Measurements from ENCODE around the gene TRPV2. TPM values are rescaled to one million over a fixed set of nuclear protein-coding genes. Genes with fewer than 3 reads are reported as not detected.
A peak's percentile ranks its signal among the peaks of the same experiment; 100 is the strongest.

Gene TRPV2
- total RNA-seq, 1 experiment from 2014 or later: 34.9 TPM

- Histone ChIP-seq H3K27ac (ENCODE audit: low read length) (peak overlapping the region; percentile 34; the same call in 1 of the 2 replicates), H3K36me3 (ENCODE audit: control insufficient read depth, insufficient read depth, low read length) (peaks cover 20% of the 10 kb centered on the region), H3K4me1 (ENCODE audit: control insufficient read depth, insufficient read depth, low read length) (peaks cover 16% of the 10 kb centered on the region), H3K9me3 (ENCODE audit: control insufficient read depth, insufficient read depth, low read depth, low read length) (no peaks in the 10 kb centered on the region), H3K27me3 (ENCODE audit: control insufficient read depth, insufficient read depth, low read length) (no peaks in the 10 kb centered on the region), H3K4me3 (ENCODE audit: low read depth in 2 of 2, low read length in 2 of 2) (no peak overlapping the region)
- no TSS peak for BruUV-seq (replicated peaks)
- intact Hi-C loops (cut with micrococcal nuclease; ENCODE audit: unreplicated experiment): loop anchor here (10.0 kb wide), 1 partner anchor 52 kb away; the partner anchor contains the start of gene UBB
- ChIA-PET CTCF (no interaction called here), POLR2A (interaction anchor here (0.9 kb wide), 1 partner anchor 22 kb away, joined by 3 read pairs; the partner anchor contains the start of gene TRPV2)
- DNase-seq (ENCODE audit: low read depth, low spot score): no peak
- no peak for ATAC-seq
- TF ChIP-seq POLR2AphosphoS5 (IDR thresholded peaks at IDR 0.05; ENCODE audit: low read depth, low read length) (no peak), TCF7L2 (IDR thresholded peaks at IDR 0.05; ENCODE audit: low read depth, low read length) (no peak), CTCF (IDR thresholded peaks at IDR 0.05) (no peak), SIN3A (IDR thresholded peaks at IDR 0.05; ENCODE audit: borderline replicate concordance, insufficient read depth, low read depth, low read length) (no peak), REST (IDR thresholded peaks at IDR 0.05; ENCODE audit: insufficient read depth in 1 of 2, low read depth in 2 of 2, low read length in 1 of 2) (no peak)
- in situ Hi-C loops (cut with HindIII; ENCODE audit: low pct_unique_long_range_greater_than_20kb, low sequenced_read_pairs): no loop called here
These were observed 21.7 kb downstream of the TRPV2 start for GRCh38 chr17:16437083-16437482.

GRCh38 chr17:16438173-16438556, 22.8 kb downstream of the TRPV2 start:
- peak overlapping the region; percentile 91 for H3K27ac ChIP-seq (ENCODE audit: low read length)
- POLR2A ChIA-PET: interaction anchor here (0.6 to 1.4 kb wide), 7 partner anchors 23 to 481 kb away, joined by 3 to 10 read pairs (median 5); partner anchors contain the start of genes TRPV2 and UBB
- H3K27me3 ChIP-seq (ENCODE audit: control insufficient read depth, insufficient read depth, low read length): no peaks in the 10 kb centered on the region
- peaks cover 27% of the 10 kb centered on the region for H3K36me3 ChIP-seq (ENCODE audit: control insufficient read depth, insufficient read depth, low read length)
- in situ Hi-C loops (cut with HindIII; ENCODE audit: low pct_unique_long_range_greater_than_20kb, low sequenced_read_pairs): no loop called here
- TF ChIP-seq TCF7L2 (IDR thresholded peaks at IDR 0.05; ENCODE audit: low read depth, low read length): no peak
- no peak for TF ChIP-seq REST (IDR thresholded peaks at IDR 0.05; ENCODE audit: insufficient read depth in 1 of 2, low read depth in 2 of 2, low read length in 1 of 2)
- TF ChIP-seq CTCF (IDR thresholded peaks at IDR 0.05): no peak
- no peak for TF ChIP-seq SIN3A (IDR thresholded peaks at IDR 0.05; ENCODE audit: borderline replicate concordance, insufficient read depth, low read depth, low read length)
- no peak for TF ChIP-seq POLR2AphosphoS5 (IDR thresholded peaks at IDR 0.05; ENCODE audit: low read depth, low read length)
- no peak for DNase-seq (ENCODE audit: low read depth, low spot score)
- no peaks in the 10 kb centered on the region for H3K9me3 ChIP-seq (ENCODE audit: control insufficient read depth, insufficient read depth, low read depth, low read length)
- TSS peak; percentile 99 for BruUV-seq (replicated peaks)
- H3K4me3 ChIP-seq (ENCODE audit: low read depth in 2 of 2, low read length in 2 of 2): peak overlapping the region; percentile 37 to 60
- H3K4me1 ChIP-seq (ENCODE audit: control insufficient read depth, insufficient read depth, low read length): peaks cover 27% of the 10 kb centered on the region
- CTCF ChIA-PET: interaction anchor here (0.6 to 1.4 kb wide), 4 partner anchors 11 to 1058 kb away, joined by 3 to 6 read pairs (median 4); partner anchors contain the start of genes RASD1 and TRPV2
- intact Hi-C loops (cut with micrococcal nuclease; ENCODE audit: unreplicated experiment): loop anchor here (10.0 kb wide), 1 partner anchor 53 kb away; the partner anchor contains the start of gene UBB
- ATAC-seq: peak; percentile 25
